IgD-negative memory B cell (primary cell): ENCODE measurements around the gene TRIM22. TPM values are rescaled to one million over a fixed set of nuclear protein-coding genes. Genes with fewer than 3 reads are reported as not detected.
A peak's percentile ranks its signal among the peaks of the same experiment; 100 is the strongest.
"Not testable (repeated sequence)": the region's sequence is repeated elsewhere in the genome, so short reads cannot be mapped to it uniquely, and the experiment has no call there.

Source experiments
- H3K27ac Mint-ChIP-seq, 3 donors: one replicate each; pipeline ENCODE4 v1.8.0; 2020 to 2022; ENCODE audit warnings: mild to moderate bottlenecking in 3 of 3, mixed read lengths in 3 of 3, moderate library complexity in 1 of 3
- H3K27me3 Mint-ChIP-seq: one replicate; pipeline ENCODE4 v1.8.0; 2021; ENCODE audit warnings: mixed read lengths
- H3K36me3 Mint-ChIP-seq: one replicate; pipeline ENCODE4 v1.8.0; 2020; ENCODE audit warnings: mild to moderate bottlenecking, mixed read lengths
- H3K4me1 Mint-ChIP-seq, 3 donors: one replicate each; pipeline ENCODE4 v1.8.0; 2020 to 2022; ENCODE audit warnings: mixed read lengths in 3 of 3, mild to moderate bottlenecking in 1 of 3
- H3K4me3 Mint-ChIP-seq, 4 donors: one replicate each; pipeline ENCODE4 v1.8.0; 2020 to 2022; ENCODE audit warnings: mild to moderate bottlenecking in 4 of 4, mixed read lengths in 4 of 4, moderate library complexity in 3 of 4
- H3K9me3 Mint-ChIP-seq, 3 donors: one replicate each; pipeline ENCODE4 v1.8.0; 2020 to 2021; ENCODE audit warnings: mixed read lengths in 3 of 3, mild to moderate bottlenecking in 1 of 3
- polyA plus RNA-seq: library from polyadenylated mRNA; unstranded; fragments of 300-500 nt; fragmentation: Illumina TruSeq; gene quantifications from one replicate; pipeline ENCODE4 v1.2.3, GENCODE V29; 2021

TRIM22 gene
- polyA plus RNA-seq, 1 donor from 2014 or later = 210 TPM

GRCh38 chr11:5701055-5701577, 11.5 kb downstream of the TRIM22 start:
- peaks cover 31 to 35% (median 32%) of the 10 kb centered on the region in 3 donors for H3K4me1 Mint-ChIP-seq
- peaks cover 8% of the 10 kb centered on the region for H3K36me3 Mint-ChIP-seq
- no peaks in the 10 kb centered on the region for H3K27me3 Mint-ChIP-seq
- peak overlapping the region in 3 of 4 donors; percentile 52 to 78 (median 59) for H3K4me3 Mint-ChIP-seq
- peaks cover 0 to 1% (median 0%) of the 10 kb centered on the region in 3 donors for H3K9me3 Mint-ChIP-seq
- H3K27ac Mint-ChIP-seq = peak overlapping the region in 2 of 3 donors; percentile 77 to 89

- peaks cover 6% of the 10 kb centered on the region for H3K36me3 Mint-ChIP-seq
- H3K4me3 Mint-ChIP-seq = peak overlapping the region in 3 of 4 donors; percentile 48 to 77 (median 63)
- H3K27ac Mint-ChIP-seq = peak overlapping the region in 1 of 3 donors; percentile 53
- H3K9me3 Mint-ChIP-seq = peaks cover 0 to 1% (median 0%) of the 10 kb centered on the region in 3 donors
- no peaks in the 10 kb centered on the region for H3K27me3 Mint-ChIP-seq
- H3K4me1 Mint-ChIP-seq = peaks cover 22 to 27% (median 27%) of the 10 kb centered on the region in 3 donors
Measured at GRCh38 chr11:5703741-5704536, 14.3 kb downstream of the TRIM22 start.

- peaks cover 0 to 1% (median 0%) of the 10 kb centered on the region in 3 donors for H3K9me3 Mint-ChIP-seq
- no peak overlapping the region for H3K4me3 Mint-ChIP-seq
- peaks cover 17 to 23% (median 18%) of the 10 kb centered on the region in 3 donors for H3K4me1 Mint-ChIP-seq
- peaks cover 4% of the 10 kb centered on the region for H3K36me3 Mint-ChIP-seq
- H3K27me3 Mint-ChIP-seq = no peaks in the 10 kb centered on the region
- peak overlapping the region in 1 of 3 donors; percentile 4 for H3K27ac Mint-ChIP-seq
Measured at GRCh38 chr11:5705688-5706087, 16.1 kb downstream of the TRIM22 start.

GRCh38 chr11:5712507-5712906, 22.9 kb downstream of the TRIM22 start:
- H3K4me3 Mint-ChIP-seq = no peak overlapping the region
- peaks cover 0 to 5% (median 2%) of the 10 kb centered on the region in 3 donors for H3K4me1 Mint-ChIP-seq
- H3K27me3 Mint-ChIP-seq = no peaks in the 10 kb centered on the region
- H3K27ac Mint-ChIP-seq = peak overlapping the region in 1 of 3 donors; percentile 53
- H3K36me3 Mint-ChIP-seq = peaks cover 3% of the 10 kb centered on the region
- H3K9me3 Mint-ChIP-seq = peaks cover 0 to 2% (median 0%) of the 10 kb centered on the region in 3 donors

- Mint-ChIP-seq H3K4me3 (no peak overlapping the region), H3K27ac (no peak overlapping the region), H3K4me1 (peaks cover 0 to 5% (median 2%) of the 10 kb centered on the region in 3 donors), H3K27me3 (no peaks in the 10 kb centered on the region), H3K36me3 (peaks cover 3% of the 10 kb centered on the region), H3K9me3 (peaks cover 0 to 2% (median 0%) of the 10 kb centered on the region in 3 donors)
Measured at GRCh38 chr11:5713695-5714094, 24.1 kb downstream of the TRIM22 start.

GRCh38 chr11:5716518-5716917, 26.9 kb downstream of the TRIM22 start:
- H3K27ac Mint-ChIP-seq, H3K36me3 Mint-ChIP-seq, H3K4me3 Mint-ChIP-seq, H3K4me1 Mint-ChIP-seq, H3K9me3 Mint-ChIP-seq, H3K27me3 Mint-ChIP-seq: not testable (repeated sequence)

- Mint-ChIP-seq H3K27me3 (no peaks in the 10 kb centered on the region), H3K4me3 (no peak overlapping the region), H3K36me3 (peaks cover 8% of the 10 kb centered on the region), H3K9me3 (peaks cover 0 to 5% (median 2%) of the 10 kb centered on the region in 3 donors), H3K4me1 (peaks cover 0 to 2% (median 0%) of the 10 kb centered on the region in 3 donors), H3K27ac (peak overlapping the region in 1 of 3 donors; percentile 78)
Measured at GRCh38 chr11:5719703-5720495, 30.3 kb downstream of the TRIM22 start.

- peaks cover 7% of the 10 kb centered on the region for H3K36me3 Mint-ChIP-seq
- peaks cover 0 to 3% (median 0%) of the 10 kb centered on the region in 3 donors for H3K4me1 Mint-ChIP-seq
- H3K4me3 Mint-ChIP-seq = no peak overlapping the region
- H3K9me3 Mint-ChIP-seq = peaks cover 0 to 5% (median 0%) of the 10 kb centered on the region in 3 donors
- peaks cover 3% of the 10 kb centered on the region for H3K27me3 Mint-ChIP-seq
- no peak overlapping the region for H3K27ac Mint-ChIP-seq
Measured at GRCh38 chr11:5722622-5723021, 33.0 kb downstream of the TRIM22 start.

- Mint-ChIP-seq H3K27me3 (peaks cover 7% of the 10 kb centered on the region), H3K9me3 (no peaks in the 10 kb centered on the region), H3K4me1 (peaks cover 0 to 2% (median 0%) of the 10 kb centered on the region in 3 donors), H3K4me3 (no peak overlapping the region), H3K27ac (no peak overlapping the region), H3K36me3 (peaks cover 2% of the 10 kb centered on the region)
Measured at GRCh38 chr11:5726351-5726750, 36.8 kb downstream of the TRIM22 start.

GRCh38 chr11:5727691-5728090, 38.1 kb downstream of the TRIM22 start:
- no peaks in the 10 kb centered on the region for H3K9me3 Mint-ChIP-seq
- peaks cover 0 to 2% (median 0%) of the 10 kb centered on the region in 3 donors for H3K4me1 Mint-ChIP-seq
- no peak overlapping the region for H3K4me3 Mint-ChIP-seq
- H3K36me3 Mint-ChIP-seq = peaks cover 2% of the 10 kb centered on the region
- no peak overlapping the region for H3K27ac Mint-ChIP-seq
- peaks cover 7% of the 10 kb centered on the region for H3K27me3 Mint-ChIP-seq

- Mint-ChIP-seq H3K36me3 (peaks cover 5% of the 10 kb centered on the region), H3K9me3 (peaks cover 0 to 6% (median 6%) of the 10 kb centered on the region in 3 donors), H3K27ac (no peak within 1 kb of the TSS), H3K27me3 (peaks cover 1% of the 10 kb centered on the region), H3K4me3 (no peak within 1 kb of the TSS), H3K4me1 (no peaks in the 10 kb centered on the region)
Measured at GRCh38 chr11:5736396-5736795, 46.8 kb downstream of the TRIM22 start, which contains the start of gene OR56B1. TSS of gene OR56B1 (plus strand) at chr11:5736448. CDS start at chr11:5736517, 69 bp downstream.

GRCh38 chr11:5737091-5737490, 47.5 kb downstream of the TRIM22 start:
- H3K4me1 Mint-ChIP-seq = no peaks in the 10 kb centered on the region
- H3K27ac Mint-ChIP-seq = no peak overlapping the region
- no peak overlapping the region for H3K4me3 Mint-ChIP-seq
- H3K36me3 Mint-ChIP-seq = peaks cover 5% of the 10 kb centered on the region
- H3K9me3 Mint-ChIP-seq = peaks cover 0 to 10% (median 7%) of the 10 kb centered on the region in 3 donors
- peaks cover 1% of the 10 kb centered on the region for H3K27me3 Mint-ChIP-seq

GRCh38 chr11:5737670-5738392, 48.2 kb downstream of the TRIM22 start:
- Mint-ChIP-seq H3K4me1 (no peaks in the 10 kb centered on the region), H3K36me3 (peaks cover 5% of the 10 kb centered on the region), H3K9me3 (peaks cover 0 to 10% (median 7%) of the 10 kb centered on the region in 3 donors), H3K27ac (no peak overlapping the region), H3K27me3 (peaks cover 1% of the 10 kb centered on the region), H3K4me3 (no peak overlapping the region)

GRCh38 chr11:5738431-5738830, 48.8 kb downstream of the TRIM22 start:
- peaks cover 5% of the 10 kb centered on the region for H3K36me3 Mint-ChIP-seq
- no peak overlapping the region for H3K27ac Mint-ChIP-seq

More at GRCh38 chr11:5738431-5738830, 48.8 kb downstream of the TRIM22 start:
- H3K4me3 Mint-ChIP-seq = no peak overlapping the region
- no peaks in the 10 kb centered on the region for H3K4me1 Mint-ChIP-seq
- peaks cover 1% of the 10 kb centered on the region for H3K27me3 Mint-ChIP-seq
- peaks cover 0 to 10% (median 7%) of the 10 kb centered on the region in 3 donors for H3K9me3 Mint-ChIP-seq
